AG10803 (cell line): ENCODE results near the gene SORL1.
"Not testable (repeated sequence)": the region's sequence is repeated elsewhere in the genome, so short reads cannot be mapped to it uniquely, and the experiment has no call there.

Experiments
- DNase-seq: peaks from one replicate; pipeline ENCODE4 v3.0.0; 2010; ENCODE audit warnings: low read depth
- H3K4me3 ChIP-seq: 2 replicates; pipeline ENCODE4 v1.5.1; 2011; ENCODE audit warnings: mild to moderate bottlenecking, low read length, control low read depth
- CTCF ChIP-seq: conservative IDR thresholded peaks from 2 replicates; pipeline ENCODE4 v1.5.1; 2011; ENCODE audit warnings: mild to moderate bottlenecking, low read length, control low read depth, inconsistent platforms

The SORL1 gene

GRCh38 chr11:121564948-121565684 is 113.0 kb downstream of the SORL1 start:
- no peak overlapping the region for H3K4me3 ChIP-seq
- no peak for DNase-seq
- no peak for TF ChIP-seq CTCF

GRCh38 chr11:121566279-121567168 is 114.4 kb downstream of the SORL1 start:
- no peak for TF ChIP-seq CTCF
- DNase-seq: no peak
- H3K4me3 ChIP-seq: no peak overlapping the region

- TF ChIP-seq CTCF: no peak
- DNase-seq: no peak
- H3K4me3 ChIP-seq: no peak overlapping the region
These were observed 115.9 kb downstream of the SORL1 start for GRCh38 chr11:121567995-121568394.

GRCh38 chr11:121569332-121570299 is 117.5 kb downstream of the SORL1 start:
- not testable (repeated sequence) for DNase-seq, H3K4me3 ChIP-seq

- H3K4me3 ChIP-seq: no peak overlapping the region
- TF ChIP-seq CTCF: no peak
- no peak for DNase-seq
These were observed 118.3 kb downstream of the SORL1 start for GRCh38 chr11:121570453-121570852.

- TF ChIP-seq CTCF: no peak
- no peak overlapping the region for H3K4me3 ChIP-seq
- DNase-seq: no peak
These were observed 119.4 kb downstream of the SORL1 start for GRCh38 chr11:121571506-121571905.

- H3K4me3 ChIP-seq: no peak overlapping the region
- no peak for TF ChIP-seq CTCF
- DNase-seq: no peak
These were observed 120.5 kb downstream of the SORL1 start for GRCh38 chr11:121572571-121573059.
